Vagina (tissue), 2 donors: ENCODE measurements around the gene CPSF4L. TPM values are rescaled to one million over a fixed set of nuclear protein-coding genes. Genes with fewer than 3 reads are reported as not detected.

Source experiments
- DNase-seq, 2 donors: peaks; one replicate each; pipeline ENCODE4 v3.0.0-alpha.2; 2017; ENCODE audit errors: extremely low spot score in 2 of 2
- H3K27ac ChIP-seq: fragments of 200-600 bp; sonication (generic); one replicate; pipeline ENCODE4 v1.5.1; 2019
- H3K27me3 ChIP-seq: fragments of 200-600 bp; sonication (generic); one replicate; pipeline ENCODE4 v1.5.1; 2019
- H3K36me3 ChIP-seq, 2 donors: fragments of 200-600 bp; sonication (generic); one replicate each; pipeline ENCODE4 v1.5.1; 2017 to 2019
- H3K4me1 ChIP-seq: fragments of 200-600 bp; sonication (generic); one replicate; pipeline ENCODE4 v1.5.1; 2019
- H3K4me3 ChIP-seq, 2 donors: fragments of 200-600 bp; sonication (generic); 1 replicate in 1 of 2; 2 replicates in 1 of 2; pipeline ENCODE4 v1.5.1; 2016 to 2019
- H3K9me3 ChIP-seq: fragments of 200-600 bp; sonication (generic); one replicate; pipeline ENCODE4 v1.5.1; 2019
- POLR2A ChIP-seq, 2 donors: fragments of 450-650 bp; IDR thresholded peaks; one replicate each; pipeline ENCODE4 v1.6.1; 2017; ENCODE audit warnings: antibody characterized with exemption in 2 of 2, mild to moderate bottlenecking in 2 of 2, moderate library complexity in 2 of 2
- POLR2AphosphoS5 ChIP-seq, 2 donors: sonication (generic); formaldehyde crosslinking; IDR thresholded peaks; one replicate each; pipeline ENCODE4 v1.9.0; 2017; ENCODE audit warnings: antibody characterized with exemption in 2 of 2, mild to moderate bottlenecking in 2 of 2, low read depth in 1 of 2; ENCODE audit not compliant: insufficient read depth in 1 of 2
- intact Hi-C: fragments of 100-400 bp; cut with DNase I; formaldehyde crosslinking; loops from one replicate; pipeline ENCODE4 v1.15.1; 2023
- total RNA-seq: library from RNA; depleted of rRNA; stranded (reverse); fragments of >200 nt; gene quantifications from one replicate; pipeline ENCODE4 v1.2.3, GENCODE V29; 2016
- TF ChIP-seq, protein P1 (sequence below), 3 experiments: fragments of 450-650 bp in 2 of 3; fragments of 200-600 bp in 1 of 3; sonication (generic) in 1 of 3; IDR thresholded peaks; one replicate each; pipeline ENCODE4 v1.5.1; 2017 to 2019; ENCODE audit warnings: antibody characterized with exemption in 3 of 3, mild to moderate bottlenecking in 2 of 3, moderate library complexity in 2 of 3

The CPSF4L gene
- total RNA-seq, 1 donor from 2014 or later, result not detected

DNA sequence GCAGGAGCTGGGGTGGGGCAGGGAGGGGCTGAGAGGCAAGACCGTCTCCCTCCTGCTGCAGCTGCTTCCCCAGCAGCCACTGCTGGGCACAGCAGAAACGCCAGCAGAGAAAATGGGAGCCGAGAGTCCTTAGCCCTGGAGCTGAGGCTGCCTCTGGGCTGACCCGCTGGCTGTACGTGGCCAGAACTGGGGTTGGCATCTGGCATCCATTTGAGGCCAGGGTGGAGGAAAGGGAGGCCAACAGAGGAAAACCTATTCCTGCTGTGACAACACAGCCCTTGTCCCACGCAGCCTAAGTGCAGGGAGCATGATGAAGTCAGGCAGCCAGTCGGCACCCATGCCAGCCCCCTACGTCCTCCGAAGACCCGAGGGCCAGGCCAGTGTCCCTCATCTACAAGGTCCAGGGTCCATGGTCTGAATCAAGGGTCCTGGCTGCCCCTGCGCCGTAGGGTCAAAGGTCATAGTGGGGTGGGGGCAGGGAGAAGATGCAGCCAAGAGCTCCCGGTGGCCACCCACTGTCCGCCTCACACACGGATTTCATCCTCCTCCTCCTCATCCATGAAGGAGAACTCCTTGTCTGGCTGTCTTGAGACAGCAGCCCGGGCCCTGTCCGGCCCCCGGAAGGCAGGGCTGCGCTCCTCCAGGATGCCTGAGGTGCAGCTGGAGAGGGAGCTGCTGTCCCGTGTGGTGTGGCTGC is 23.4 kb upstream of the CPSF4L start:
- intact Hi-C loops, result loop anchor here (5.0 kb wide), 1 partner anchor 938 kb away; no protein-coding TSS in a partner anchor
- DNase-seq, result no peak
- Histone ChIP-seq H3K9me3 (no peaks in the 10 kb centered on the region), H3K36me3 (peaks cover 0 to 22% of the 10 kb centered on the region in 2 donors), H3K27me3 (no peaks in the 10 kb centered on the region), H3K4me1 (peaks cover 83% of the 10 kb centered on the region), H3K27ac (peak overlapping the region; percentile 93), H3K4me3 (no peak overlapping the region)
- TF ChIP-seq POLR2A (IDR thresholded peaks at IDR 0.05), result no peak
- TF ChIP-seq, protein P1, sequence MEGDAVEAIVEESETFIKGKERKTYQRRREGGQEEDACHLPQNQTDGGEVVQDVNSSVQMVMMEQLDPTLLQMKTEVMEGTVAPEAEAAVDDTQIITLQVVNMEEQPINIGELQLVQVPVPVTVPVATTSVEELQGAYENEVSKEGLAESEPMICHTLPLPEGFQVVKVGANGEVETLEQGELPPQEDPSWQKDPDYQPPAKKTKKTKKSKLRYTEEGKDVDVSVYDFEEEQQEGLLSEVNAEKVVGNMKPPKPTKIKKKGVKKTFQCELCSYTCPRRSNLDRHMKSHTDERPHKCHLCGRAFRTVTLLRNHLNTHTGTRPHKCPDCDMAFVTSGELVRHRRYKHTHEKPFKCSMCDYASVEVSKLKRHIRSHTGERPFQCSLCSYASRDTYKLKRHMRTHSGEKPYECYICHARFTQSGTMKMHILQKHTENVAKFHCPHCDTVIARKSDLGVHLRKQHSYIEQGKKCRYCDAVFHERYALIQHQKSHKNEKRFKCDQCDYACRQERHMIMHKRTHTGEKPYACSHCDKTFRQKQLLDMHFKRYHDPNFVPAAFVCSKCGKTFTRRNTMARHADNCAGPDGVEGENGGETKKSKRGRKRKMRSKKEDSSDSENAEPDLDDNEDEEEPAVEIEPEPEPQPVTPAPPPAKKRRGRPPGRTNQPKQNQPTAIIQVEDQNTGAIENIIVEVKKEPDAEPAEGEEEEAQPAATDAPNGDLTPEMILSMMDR (IDR thresholded peaks at IDR 0.05), result no peak
- no peak for TF ChIP-seq POLR2AphosphoS5 (IDR thresholded peaks at IDR 0.05; ENCODE audit: insufficient read depth in 1 of 2, low read depth in 1 of 2)

DNA sequence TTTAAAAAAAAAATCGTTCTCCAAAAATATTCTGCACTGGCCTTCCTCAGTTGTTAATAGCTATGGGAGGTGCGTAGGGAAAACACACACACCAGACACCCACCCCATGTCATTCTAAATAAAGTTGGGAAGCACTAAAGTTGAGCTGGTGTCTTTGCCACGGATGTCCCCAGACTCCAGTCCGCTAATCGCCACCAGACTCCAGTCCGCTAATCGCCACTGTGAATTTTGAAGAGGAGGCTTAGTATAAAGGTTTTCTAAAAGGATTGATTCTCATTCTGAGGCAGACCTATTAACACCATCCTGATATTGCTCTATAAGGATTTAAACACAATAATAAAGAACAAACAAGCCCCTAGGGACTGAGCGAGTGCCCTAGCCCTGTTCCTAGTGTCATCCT is 22.7 kb upstream of the CPSF4L start:
- Histone ChIP-seq H3K9me3 (no peaks in the 10 kb centered on the region), H3K27me3 (no peaks in the 10 kb centered on the region), H3K4me1 (peaks cover 81% of the 10 kb centered on the region), H3K4me3 (no peak overlapping the region), H3K36me3 (peaks cover 0 to 22% of the 10 kb centered on the region in 2 donors), H3K27ac (peak overlapping the region; percentile 93)
- no peak for DNase-seq
- intact Hi-C loops, result no loop called here
- TF ChIP-seq POLR2A (IDR thresholded peaks at IDR 0.05) (no peak), POLR2AphosphoS5 (IDR thresholded peaks at IDR 0.05; ENCODE audit: insufficient read depth in 1 of 2, low read depth in 1 of 2) (no peak)
- TF ChIP-seq, protein P1 (IDR thresholded peaks at IDR 0.05), result no peak

DNA sequence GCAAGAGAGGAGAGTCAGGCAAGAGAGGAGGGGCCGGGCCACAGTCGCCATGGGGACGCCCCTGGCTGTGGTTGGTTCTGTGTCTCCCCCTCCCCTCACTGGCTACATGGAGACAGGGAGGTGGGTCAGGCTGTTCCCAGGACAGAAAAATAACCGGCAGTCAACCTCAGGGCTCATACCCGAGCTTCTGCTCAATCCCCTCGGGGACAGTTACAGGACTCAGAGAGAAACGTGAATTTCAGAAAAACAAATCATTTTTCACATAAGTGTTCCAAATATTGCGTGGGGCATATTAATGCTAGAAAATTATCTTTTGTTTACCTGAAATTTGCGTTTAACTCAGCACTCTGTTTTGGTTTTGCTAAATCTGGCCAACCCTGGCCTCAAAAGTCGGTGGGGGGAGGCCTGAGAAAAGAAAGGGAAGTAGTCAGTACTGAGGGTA is 22.2 kb upstream of the CPSF4L start:
- peak in 1 of 2 donors; percentile 38 for TF ChIP-seq POLR2AphosphoS5 (IDR thresholded peaks at IDR 0.05; ENCODE audit: insufficient read depth in 1 of 2, low read depth in 1 of 2)
- no peak for TF ChIP-seq POLR2A (IDR thresholded peaks at IDR 0.05)
- TF ChIP-seq, protein P1 (IDR thresholded peaks at IDR 0.05), result no peak
- no peak for DNase-seq
- Histone ChIP-seq H3K9me3 (no peaks in the 10 kb centered on the region), H3K4me1 (peaks cover 81% of the 10 kb centered on the region), H3K36me3 (peaks cover 0 to 22% of the 10 kb centered on the region in 2 donors), H3K27me3 (no peaks in the 10 kb centered on the region), H3K27ac (peak overlapping the region; percentile 67), H3K4me3 (no peak overlapping the region)
- intact Hi-C loops, result no loop called here

DNA sequence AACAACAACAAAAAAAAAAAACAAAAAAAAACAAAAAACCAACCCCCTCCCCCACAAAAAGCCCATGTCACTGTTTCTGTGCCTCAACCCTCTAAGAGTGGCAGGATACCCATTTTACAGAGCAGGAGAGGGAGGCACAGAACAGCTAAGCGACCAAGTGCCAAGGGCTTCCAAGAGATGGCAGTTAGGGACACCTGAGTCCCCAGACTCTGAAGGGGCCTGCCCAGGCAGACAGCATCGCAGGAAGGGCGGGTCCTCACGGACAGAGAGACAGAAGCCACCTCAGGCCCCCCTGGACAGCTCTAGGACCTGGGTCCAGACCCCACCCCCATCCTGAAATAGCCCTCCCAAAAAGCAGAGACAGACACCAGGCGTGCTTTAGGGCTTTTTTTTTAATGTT is 21.6 kb upstream of the CPSF4L start:
- no peak for DNase-seq
- Histone ChIP-seq H3K27me3 (no peaks in the 10 kb centered on the region), H3K9me3 (no peaks in the 10 kb centered on the region), H3K4me1 (peaks cover 81% of the 10 kb centered on the region), H3K4me3 (no peak overlapping the region), H3K36me3 (peaks cover 0 to 22% of the 10 kb centered on the region in 2 donors), H3K27ac (peak overlapping the region; percentile 67)
- no peak for TF ChIP-seq POLR2A (IDR thresholded peaks at IDR 0.05)
- TF ChIP-seq POLR2AphosphoS5 (IDR thresholded peaks at IDR 0.05; ENCODE audit: insufficient read depth in 1 of 2, low read depth in 1 of 2), result no peak
- TF ChIP-seq, protein P1 (IDR thresholded peaks at IDR 0.05), result no peak
- intact Hi-C loops, result no loop called here

DNA sequence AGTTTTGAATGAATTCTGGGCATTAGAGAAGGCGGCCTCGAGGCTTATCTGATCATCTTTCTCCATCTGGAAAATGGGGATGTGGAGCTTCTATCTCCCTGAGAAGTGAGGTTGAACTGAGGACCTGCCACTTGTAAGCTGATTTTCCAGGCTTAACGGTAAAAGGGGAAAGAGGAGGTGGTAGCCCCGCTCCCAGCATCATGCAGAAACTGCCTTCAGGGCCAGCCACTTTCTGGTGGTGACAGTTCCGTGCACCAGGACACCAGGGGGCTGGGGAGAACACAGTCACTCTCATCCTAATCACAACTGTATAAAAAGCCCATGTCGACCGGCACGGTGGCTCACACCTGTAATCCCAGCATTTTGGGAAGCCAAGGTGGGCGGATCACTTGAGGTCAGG is 20.9 kb upstream of the CPSF4L start:
- no peak for TF ChIP-seq POLR2AphosphoS5 (IDR thresholded peaks at IDR 0.05; ENCODE audit: insufficient read depth in 1 of 2, low read depth in 1 of 2)
- TF ChIP-seq, protein P1 (IDR thresholded peaks at IDR 0.05), result no peak
- no peak for TF ChIP-seq POLR2A (IDR thresholded peaks at IDR 0.05)
- H3K27ac ChIP-seq, result peak overlapping the region; percentile 67
- intact Hi-C loops, result no loop called here
- no peaks in the 10 kb centered on the region for H3K27me3 ChIP-seq
- H3K36me3 ChIP-seq, result peaks cover 0 to 22% of the 10 kb centered on the region in 2 donors
- H3K4me3 ChIP-seq, result no peak overlapping the region
- no peaks in the 10 kb centered on the region for H3K9me3 ChIP-seq
- DNase-seq, result no peak
- peaks cover 81% of the 10 kb centered on the region for H3K4me1 ChIP-seq
